ENCODE measurements around the gene MUC4. TPM values are rescaled to one million over a fixed set of nuclear protein-coding genes. Genes with fewer than 3 reads are reported as not detected.

MUC4 gene
- total RNA-seq, 4 donors from 2014 or later = 0.19 to 3.0 (median 0.47) TPM; not detected in 1

GRCh38 chr3:195845483-195845882 is 33.8 kb upstream of the MUC4 start:
- 95 to 96% methylated on average over 5 to 6 of the region's 6 CpGs for WGBS, 2 donors (ENCODE audit: low coverage in 1 of 2)
- Histone ChIP-seq H3K9me3 (no peaks in the 10 kb centered on the region), H3K27ac (no peak overlapping the region), H3K4me1 (no peaks in the 10 kb centered on the region), H3K36me3 (no peaks in the 10 kb centered on the region), H3K27me3 (peaks cover 12% of the 10 kb centered on the region), H3K4me3 (no peak overlapping the region)
- TF ChIP-seq POLR2A (IDR thresholded peaks at IDR 0.05) = no peak
- TF ChIP-seq POLR2AphosphoS5 (IDR thresholded peaks at IDR 0.05) = no peak
- no peak for ATAC-seq

- ATAC-seq = no peak
- no peak for TF ChIP-seq POLR2A (IDR thresholded peaks at IDR 0.05)
- Histone ChIP-seq H3K4me1 (no peaks in the 10 kb centered on the region), H3K4me3 (no peak overlapping the region), H3K36me3 (no peaks in the 10 kb centered on the region), H3K27ac (no peak overlapping the region), H3K9me3 (no peaks in the 10 kb centered on the region), H3K27me3 (peaks cover 13% of the 10 kb centered on the region)
- 79 to 80% methylated on average over 7 of the region's 7 CpGs for WGBS, 2 donors (ENCODE audit: low coverage in 1 of 2)
Measured at GRCh38 chr3:195844671-195845218, 33.0 kb upstream of the MUC4 start.

- WGBS, 2 donors (ENCODE audit: low coverage in 1 of 2) = 51 to 63% methylated on average over 4 to 7 of the region's 19 CpGs
- no peaks in the 10 kb centered on the region for H3K36me3 ChIP-seq
- no peak overlapping the region for H3K27ac ChIP-seq
- no peak for ATAC-seq
- TF ChIP-seq POLR2AphosphoS5 (IDR thresholded peaks at IDR 0.05) (no peak), EP300 (IDR thresholded peaks at IDR 0.05) (no peak), CTCF (IDR thresholded peaks at IDR 0.05) (no peak), POLR2A (IDR thresholded peaks at IDR 0.05) (no peak)
- peaks cover 19% of the 10 kb centered on the region for H3K27me3 ChIP-seq
- H3K4me3 ChIP-seq = no peak overlapping the region
- no peaks in the 10 kb centered on the region for H3K4me1 ChIP-seq
- H3K9me3 ChIP-seq = no peaks in the 10 kb centered on the region
Measured at GRCh38 chr3:195839260-195840010, 27.7 kb upstream of the MUC4 start.

GRCh38 chr3:195838714-195839113 is 27.0 kb upstream of the MUC4 start:
- Histone ChIP-seq H3K36me3 (no peaks in the 10 kb centered on the region), H3K9me3 (no peaks in the 10 kb centered on the region), H3K4me1 (no peaks in the 10 kb centered on the region), H3K27ac (no peak overlapping the region), H3K27me3 (peaks cover 19% of the 10 kb centered on the region), H3K4me3 (no peak overlapping the region)
- no peak for ATAC-seq
- WGBS, 2 donors (ENCODE audit: low coverage in 1 of 2) = 72 to 100% methylated on average over 1 to 4 of the region's 5 CpGs
- TF ChIP-seq EP300 (IDR thresholded peaks at IDR 0.05) (no peak), POLR2A (IDR thresholded peaks at IDR 0.05) (no peak), POLR2AphosphoS5 (IDR thresholded peaks at IDR 0.05) (no peak), CTCF (IDR thresholded peaks at IDR 0.05) (no peak)

GRCh38 chr3:195836476-195837135 is 24.9 kb upstream of the MUC4 start:
- 46 to 68% methylated on average over 3 to 9 of the region's 14 CpGs for WGBS, 2 donors (ENCODE audit: low coverage in 1 of 2)
- H3K36me3 ChIP-seq = no peaks in the 10 kb centered on the region

More at GRCh38 chr3:195836476-195837135, 24.9 kb upstream of the MUC4 start:
- TF ChIP-seq POLR2A (IDR thresholded peaks at IDR 0.05) (no peak), EP300 (IDR thresholded peaks at IDR 0.05) (no peak), CTCF (IDR thresholded peaks at IDR 0.05) (no peak), POLR2AphosphoS5 (IDR thresholded peaks at IDR 0.05) (no peak)
- Histone ChIP-seq H3K27ac (no peak overlapping the region), H3K9me3 (no peaks in the 10 kb centered on the region), H3K27me3 (peaks cover 19% of the 10 kb centered on the region), H3K4me1 (no peaks in the 10 kb centered on the region), H3K4me3 (no peak overlapping the region)
- no peak for ATAC-seq

Measured in gastroesophageal sphincter (tissue), 4 donors.